MCF 10A (cell line): ENCODE data around the gene LTV1. TPM values are rescaled to one million over a fixed set of nuclear protein-coding genes. Genes with fewer than 3 reads are reported as not detected.
"Not testable (repeated sequence)": the region's sequence is repeated elsewhere in the genome, so short reads cannot be mapped to it uniquely, and the experiment has no call there.

ENCODE experiments used
- Bru-seq: library from RNA; stranded (reverse); fragments of 400-500 nt; gene quantifications from one replicate; lab custom pipeline; 2021; lab: Mats Ljungman, UMichigan
- BruChase-seq, 2 experiments: library from RNA; stranded (reverse); fragments of 400-500 nt; gene quantifications; one replicate each; lab custom pipeline; 2021; lab: Mats Ljungman, UMichigan
- BruUV-seq: library from RNA; stranded (reverse); fragments of 400-500 nt; replicated peaks from 2 replicates; lab custom pipeline; 2021; lab: Mats Ljungman, UMichigan
- CTCF ChIA-PET: fragments of 300-600 bp; sonication (Branson Sonifier 250); formaldehyde crosslinking; extraction: SDS; loops from one replicate; lab custom pipeline; 2021; ENCODE audit warnings: antibody characterized with exemption, inconsistent platforms; lab: Yijun Ruan, JAX
- POLR2A ChIA-PET: fragments of 300-600, 350-650 bp; sonication (Branson Sonifier 250); formaldehyde crosslinking; extraction: SDS; loops from one replicate; lab custom pipeline; 2020; ENCODE audit warnings: antibody characterized with exemption, inconsistent platforms; lab: Yijun Ruan, JAX
- DNase-seq: peaks from one replicate; pipeline ENCODE4 v3.0.0-alpha.2; 2018; ENCODE audit not compliant: unreplicated experiment
- H3K27ac Mint-ChIP-seq: one replicate; pipeline ENCODE4 v1.8.0; 2022; ENCODE audit warnings: mild to moderate bottlenecking, low read depth, mixed read lengths; ENCODE audit not compliant: unreplicated experiment
- H3K27me3 Mint-ChIP-seq: one replicate; pipeline ENCODE4 v1.8.0; 2022; ENCODE audit warnings: mixed read lengths; ENCODE audit not compliant: insufficient read depth, unreplicated experiment
- H3K36me3 Mint-ChIP-seq: one replicate; pipeline ENCODE4 v1.8.0; 2022; ENCODE audit warnings: mild to moderate bottlenecking, moderate library complexity, mixed read lengths; ENCODE audit not compliant: insufficient read depth, unreplicated experiment
- H3K4me1 Mint-ChIP-seq: one replicate; pipeline ENCODE4 v1.8.0; 2022; ENCODE audit warnings: mixed read lengths; ENCODE audit not compliant: insufficient read depth, unreplicated experiment
- H3K4me3 Mint-ChIP-seq: one replicate; pipeline ENCODE4 v1.8.0; 2022; ENCODE audit warnings: mild to moderate bottlenecking, moderate library complexity, mixed read lengths; ENCODE audit not compliant: unreplicated experiment
- H3K9me3 Mint-ChIP-seq: one replicate; pipeline ENCODE4 v1.8.0; 2022; ENCODE audit warnings: mixed read lengths; ENCODE audit not compliant: unreplicated experiment
- intact Hi-C: fragments of 100-400 bp; cut with micrococcal nuclease; formaldehyde crosslinking; loops from 2 replicates; pipeline ENCODE4 v1.14.1; 2022
- long read RNA-seq: library from polyadenylated mRNA; stranded (forward); transcript quantifications from one replicate; pipeline ENCODE4 v2.0.0, GENCODE V29; 2022
- total RNA-seq: library from RNA; stranded (reverse); gene quantifications from 2 replicates; pipeline ENCODE4 v1.2.3, GENCODE V29; 2022
- TF ChIP-seq, protein P1 (sequence below): fragments of 200-600 bp; IDR thresholded peaks from one replicate; pipeline ENCODE4 v1.8.0; 2022; ENCODE audit warnings: antibody characterized with exemption, mild to moderate bottlenecking; ENCODE audit not compliant: unreplicated experiment

LTV1 gene, protein sequence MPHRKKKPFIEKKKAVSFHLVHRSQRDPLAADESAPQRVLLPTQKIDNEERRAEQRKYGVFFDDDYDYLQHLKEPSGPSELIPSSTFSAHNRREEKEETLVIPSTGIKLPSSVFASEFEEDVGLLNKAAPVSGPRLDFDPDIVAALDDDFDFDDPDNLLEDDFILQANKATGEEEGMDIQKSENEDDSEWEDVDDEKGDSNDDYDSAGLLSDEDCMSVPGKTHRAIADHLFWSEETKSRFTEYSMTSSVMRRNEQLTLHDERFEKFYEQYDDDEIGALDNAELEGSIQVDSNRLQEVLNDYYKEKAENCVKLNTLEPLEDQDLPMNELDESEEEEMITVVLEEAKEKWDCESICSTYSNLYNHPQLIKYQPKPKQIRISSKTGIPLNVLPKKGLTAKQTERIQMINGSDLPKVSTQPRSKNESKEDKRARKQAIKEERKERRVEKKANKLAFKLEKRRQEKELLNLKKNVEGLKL
- total RNA-seq (40.4 and 47.4 TPM in 2 replicates), Bru-seq, nascent RNA (percentile 96 among the genes with signal in this experiment), BruChase-seq, experiment 1, labeled RNA remaining after a 6-hour chase (percentile 81 among the genes with signal in this experiment), BruChase-seq, experiment 2, labeled RNA remaining after a 2-hour chase (percentile 93 among the genes with signal in this experiment)
- long read RNA-seq, transcript LTV1-201 (11 exons, 1,847 nt) = major isoform, 146 of 162 reads
- long read RNA-seq, partial matches to known transcripts = 5 of 162 reads
- long read RNA-seq, other reads (novel, unspliced or antisense) = 11 of 162 reads

- BruUV-seq = no TSS peak
- no peaks in the 10 kb centered on the region for H3K9me3 Mint-ChIP-seq
- POLR2A ChIA-PET = interaction anchor here (0.6 to 3.1 kb wide), 28 partner anchors 8 to 1372 kb away, joined by 3 to 48 read pairs (median 4); partner anchors contain the start of genes PHACTR2, PLAGL1 and SF3B5
- intact Hi-C loops = loop anchor here (1.0 to 10.0 kb wide), 3 partner anchors 162 to 268 kb away; partner anchors contain the start of genes PHACTR2 and PLAGL1
- CTCF ChIA-PET = interaction anchor here (0.7 to 1.8 kb wide), 5 partner anchors 37 to 272 kb away, joined by 3 to 5 read pairs (median 5); no protein-coding TSS in a partner anchor
- TF ChIP-seq, protein P1, sequence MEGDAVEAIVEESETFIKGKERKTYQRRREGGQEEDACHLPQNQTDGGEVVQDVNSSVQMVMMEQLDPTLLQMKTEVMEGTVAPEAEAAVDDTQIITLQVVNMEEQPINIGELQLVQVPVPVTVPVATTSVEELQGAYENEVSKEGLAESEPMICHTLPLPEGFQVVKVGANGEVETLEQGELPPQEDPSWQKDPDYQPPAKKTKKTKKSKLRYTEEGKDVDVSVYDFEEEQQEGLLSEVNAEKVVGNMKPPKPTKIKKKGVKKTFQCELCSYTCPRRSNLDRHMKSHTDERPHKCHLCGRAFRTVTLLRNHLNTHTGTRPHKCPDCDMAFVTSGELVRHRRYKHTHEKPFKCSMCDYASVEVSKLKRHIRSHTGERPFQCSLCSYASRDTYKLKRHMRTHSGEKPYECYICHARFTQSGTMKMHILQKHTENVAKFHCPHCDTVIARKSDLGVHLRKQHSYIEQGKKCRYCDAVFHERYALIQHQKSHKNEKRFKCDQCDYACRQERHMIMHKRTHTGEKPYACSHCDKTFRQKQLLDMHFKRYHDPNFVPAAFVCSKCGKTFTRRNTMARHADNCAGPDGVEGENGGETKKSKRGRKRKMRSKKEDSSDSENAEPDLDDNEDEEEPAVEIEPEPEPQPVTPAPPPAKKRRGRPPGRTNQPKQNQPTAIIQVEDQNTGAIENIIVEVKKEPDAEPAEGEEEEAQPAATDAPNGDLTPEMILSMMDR = no peak
- DNase-seq = peak; percentile 97
- peaks cover 47% of the 10 kb centered on the region for H3K36me3 Mint-ChIP-seq
- H3K4me1 Mint-ChIP-seq = no peaks in the 10 kb centered on the region
- H3K27me3 Mint-ChIP-seq = no peaks in the 10 kb centered on the region
- H3K4me3 Mint-ChIP-seq = peak within 1 kb of the TSS; percentile 96
- peak within 1 kb of the TSS; percentile 95 for H3K27ac Mint-ChIP-seq
Measured at GRCh38 chr6:143842902-143843676, at the start of gene LTV1. Gene LTV1 (plus strand): TSS chr6:143843338. CDS start chr6:143843478, 140 bp downstream.

DNA sequence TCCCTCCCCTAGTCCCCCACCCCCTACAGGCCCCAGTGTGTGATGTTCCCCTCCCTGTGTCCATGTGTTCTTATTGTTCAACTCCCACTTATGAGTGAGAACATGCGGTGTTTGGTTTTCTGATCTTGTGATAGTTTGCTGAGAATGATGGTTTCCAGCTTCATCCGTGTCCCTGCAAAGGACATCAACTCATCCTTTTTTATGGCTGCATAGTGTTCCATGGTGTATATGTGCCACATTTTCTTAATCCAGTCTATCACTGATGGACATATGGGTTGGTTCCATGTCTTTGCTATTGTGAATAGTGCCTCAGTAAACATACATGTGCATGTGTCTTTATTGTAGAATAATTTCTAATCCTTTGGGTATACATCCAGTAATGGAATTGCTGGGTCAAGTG is 46.6 kb upstream of the LTV1 start:
- POLR2A ChIA-PET, H3K27me3 Mint-ChIP-seq, H3K4me1 Mint-ChIP-seq, CTCF ChIA-PET, H3K4me3 Mint-ChIP-seq, DNase-seq, H3K27ac Mint-ChIP-seq, intact Hi-C loops, BruUV-seq: not testable (repeated sequence)
- peaks cover 23% of the 10 kb centered on the region for H3K9me3 Mint-ChIP-seq
- H3K36me3 Mint-ChIP-seq = peaks cover 15% of the 10 kb centered on the region

DNA sequence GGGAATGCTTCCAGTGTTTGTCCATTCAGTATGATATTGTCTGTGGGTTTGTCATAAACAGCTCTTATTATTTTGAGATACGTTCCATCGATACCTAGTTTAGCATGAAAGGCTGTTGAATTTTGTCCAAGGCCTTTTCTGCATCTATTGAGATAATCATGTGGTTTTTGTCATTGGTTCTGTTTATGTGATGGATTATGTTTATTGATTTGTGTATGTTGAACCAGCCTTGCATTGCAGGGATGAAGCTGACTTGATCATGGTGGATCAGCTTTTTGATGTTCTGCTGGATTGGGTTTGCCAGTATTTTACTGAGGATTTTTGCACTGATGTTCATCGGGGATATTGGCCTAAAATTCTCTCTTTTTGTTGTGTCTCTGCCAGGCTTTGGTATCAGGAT is 44.7 kb upstream of the LTV1 start:
- CTCF ChIA-PET, H3K27ac Mint-ChIP-seq, intact Hi-C loops, DNase-seq, H3K4me1 Mint-ChIP-seq, H3K27me3 Mint-ChIP-seq, H3K4me3 Mint-ChIP-seq, BruUV-seq, POLR2A ChIA-PET: not testable (repeated sequence)
- Mint-ChIP-seq H3K36me3 (peaks cover 23% of the 10 kb centered on the region), H3K9me3 (peaks cover 17% of the 10 kb centered on the region)

DNA sequence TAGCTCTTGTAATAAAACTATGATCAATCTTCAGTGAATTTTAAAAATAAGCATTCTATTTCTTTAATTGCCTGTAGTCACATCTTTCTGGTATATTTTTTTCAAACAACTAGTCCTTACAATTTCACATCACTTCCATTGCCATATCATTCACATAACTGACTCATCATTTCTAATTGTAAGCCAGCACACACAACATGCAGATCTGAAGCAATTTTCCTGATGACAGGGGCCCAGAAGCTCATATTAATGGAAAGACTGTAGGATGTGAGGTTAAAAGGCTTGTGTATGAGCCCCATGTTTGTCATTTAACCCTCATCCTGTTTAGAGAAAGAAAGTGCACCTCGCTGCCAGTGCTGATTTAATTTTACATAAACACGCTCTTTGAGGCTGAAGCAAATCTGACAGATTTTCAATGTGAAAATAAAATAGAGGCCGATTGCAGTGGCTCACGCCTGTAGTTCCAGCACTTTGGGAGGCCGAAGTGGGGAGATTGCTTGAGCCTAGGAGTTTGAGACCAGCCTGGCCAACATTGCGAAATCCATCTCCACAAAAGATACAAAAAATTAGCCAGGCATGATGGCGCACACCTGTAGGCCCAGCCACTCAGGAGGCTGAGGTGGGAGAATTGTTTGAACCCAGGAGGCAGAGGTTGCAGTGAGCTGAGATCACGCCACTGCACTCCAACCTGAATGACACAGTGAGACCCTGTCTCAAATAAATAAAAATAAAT is 40.1 kb upstream of the LTV1 start:
- POLR2A ChIA-PET = no interaction called here
- Mint-ChIP-seq H3K36me3 (peaks cover 17% of the 10 kb centered on the region), H3K27ac (no peak overlapping the region)

More for the DNA sequence above, 40.1 kb upstream of the LTV1 start:
- H3K9me3 Mint-ChIP-seq = peaks cover 17% of the 10 kb centered on the region
- intact Hi-C loops = no loop called here
- BruUV-seq = no TSS peak
- H3K4me1 Mint-ChIP-seq = peaks cover 7% of the 10 kb centered on the region
- no peak for DNase-seq
- H3K27me3 Mint-ChIP-seq = no peaks in the 10 kb centered on the region
- TF ChIP-seq, protein P1 = no peak
- CTCF ChIA-PET = no interaction called here
- no peak overlapping the region for H3K4me3 Mint-ChIP-seq
